ENCODE measurements around the gene SRPK3. TPM values are rescaled to one million over a fixed set of nuclear protein-coding genes. Genes with fewer than 3 reads are reported as not detected.

Gene SRPK3
- total RNA-seq, 2 experiments from 2014 or later, result not detected

- ChIA-PET CTCF (no interaction called here), POLR2A (no interaction called here)
- Mint-ChIP-seq H3K9me3 (no peaks in the 10 kb centered on the region), H3K4me1 (ENCODE audit: low read depth) (peaks cover 4% of the 10 kb centered on the region), H3K4me3 (no peak overlapping the region), H3K36me3 (ENCODE audit: low read depth) (no peaks in the 10 kb centered on the region), H3K27ac (no peak overlapping the region), H3K27me3 (no peaks in the 10 kb centered on the region)
- H3K36me3 ChIP-seq (ENCODE audit: insufficient read depth, low read length), result no peaks in the 10 kb centered on the region
- H3K9me3 ChIP-seq (ENCODE audit: control insufficient read depth in 1 of 2, insufficient read depth in 1 of 2, low read length in 2 of 2), result no peaks in the 10 kb centered on the region
- peaks cover 5% of the 10 kb centered on the region for H3K4me1 ChIP-seq (ENCODE audit: insufficient read depth, low read length)
- H3K4me3 ChIP-seq (ENCODE audit: low read length), result no peak overlapping the region
- DNase-seq (peak in 2 of 14 experiments; percentile 2 to 6), ATAC-seq (ENCODE audit: poor library complexity) (no peak)
- intact Hi-C loops (cut with DNase I, micrococcal nuclease), result loop anchor here in 1 of 2 experiments (10.0 kb wide), 1 partner anchor 122 kb away; the partner anchor contains the start of gene L1CAM
- H3K27ac ChIP-seq (ENCODE audit: low read depth in 1 of 2, low read length in 2 of 2), result no peak overlapping the region
- no peak for TF ChIP-seq CTCF (IDR thresholded peaks at IDR 0.05)
- no peaks in the 10 kb centered on the region for H3K27me3 ChIP-seq (ENCODE audit: control insufficient read depth in 1 of 2, insufficient read depth in 2 of 2, low read length in 2 of 2)
Measured at GRCh38 chrX:153762626-153763173, 18.1 kb upstream of the SRPK3 start.

- intact Hi-C loops (cut with DNase I, micrococcal nuclease), result loop anchor here in 1 of 2 experiments (10.0 kb wide), 1 partner anchor 121 kb away; the partner anchor contains the start of gene L1CAM
- TF ChIP-seq CTCF (IDR thresholded peaks at IDR 0.05), result no peak
- no peak overlapping the region for H3K4me3 Mint-ChIP-seq
Measured at GRCh38 chrX:153763298-153763932, 17.4 kb upstream of the SRPK3 start.

GRCh38 chrX:153763989-153764755 lies 16.7 kb upstream of the SRPK3 start, which contains the start of gene PLXNB3:
Gene PLXNB3 (plus strand): TSS chrX:153764249. CDS start chrX:153765536, 1,287 bp downstream.
- TF ChIP-seq CTCF (IDR thresholded peaks at IDR 0.05), result peak; percentile 65
- peak; percentile 91 for ATAC-seq (ENCODE audit: poor library complexity)
- Mint-ChIP-seq H3K4me3 (no peak within 1 kb of the TSS), H3K27me3 (no peaks in the 10 kb centered on the region), H3K4me1 (ENCODE audit: low read depth) (peaks cover 4% of the 10 kb centered on the region), H3K27ac (no peak within 1 kb of the TSS), H3K36me3 (ENCODE audit: low read depth) (no peaks in the 10 kb centered on the region), H3K9me3 (no peaks in the 10 kb centered on the region)
- intact Hi-C loops (cut with DNase I, micrococcal nuclease), result loop anchor here (1.0 to 10.0 kb wide), 3 partner anchors 121 to 189 kb away; partner anchors contain the start of gene L1CAM (in 1 of the 2)
- peak; percentile 57 to 87 (median 71) for DNase-seq
- Histone ChIP-seq H3K4me1 (ENCODE audit: insufficient read depth, low read length) (peaks cover 9% of the 10 kb centered on the region), H3K36me3 (ENCODE audit: insufficient read depth, low read length) (no peaks in the 10 kb centered on the region), H3K4me3 (ENCODE audit: low read length) (no peak within 1 kb of the TSS), H3K27me3 (ENCODE audit: control insufficient read depth in 1 of 2, insufficient read depth in 2 of 2, low read length in 2 of 2) (no peaks in the 10 kb centered on the region), H3K27ac (ENCODE audit: low read depth in 1 of 2, low read length in 2 of 2) (no peak within 1 kb of the TSS), H3K9me3 (ENCODE audit: control insufficient read depth in 1 of 2, insufficient read depth in 1 of 2, low read length in 2 of 2) (no peaks in the 10 kb centered on the region)
- POLR2A ChIA-PET, result no interaction called here
- CTCF ChIA-PET, result interaction anchor here (0.7 to 1.4 kb wide), 5 partner anchors 13 to 183 kb away, joined by 3 to 4 read pairs (median 3); partner anchors contain the start of gene RENBP

More at GRCh38 chrX:153763298-153763932, 17.4 kb upstream of the SRPK3 start:
- no peak for ATAC-seq (ENCODE audit: poor library complexity)
- ChIA-PET CTCF (interaction anchor here (0.6 to 1.4 kb wide), 5 partner anchors 10 to 184 kb away, joined by 3 to 4 read pairs (median 3); partner anchors contain the start of gene RENBP), POLR2A (no interaction called here)
- H3K36me3 Mint-ChIP-seq (ENCODE audit: low read depth), result no peaks in the 10 kb centered on the region
- peak in 2 of 14 experiments; percentile 2 to 6 for DNase-seq
- no peaks in the 10 kb centered on the region for H3K9me3 Mint-ChIP-seq
- no peaks in the 10 kb centered on the region for H3K27me3 Mint-ChIP-seq
- Histone ChIP-seq H3K4me1 (ENCODE audit: insufficient read depth, low read length) (peaks cover 9% of the 10 kb centered on the region), H3K9me3 (ENCODE audit: control insufficient read depth in 1 of 2, insufficient read depth in 1 of 2, low read length in 2 of 2) (no peaks in the 10 kb centered on the region), H3K4me3 (ENCODE audit: low read length) (no peak overlapping the region), H3K27ac (ENCODE audit: low read depth in 1 of 2, low read length in 2 of 2) (no peak overlapping the region), H3K36me3 (ENCODE audit: insufficient read depth, low read length) (no peaks in the 10 kb centered on the region), H3K27me3 (ENCODE audit: control insufficient read depth in 1 of 2, insufficient read depth in 2 of 2, low read length in 2 of 2) (no peaks in the 10 kb centered on the region)
- no peak overlapping the region for H3K27ac Mint-ChIP-seq
- H3K4me1 Mint-ChIP-seq (ENCODE audit: low read depth), result peaks cover 4% of the 10 kb centered on the region

Measured in CD4-positive, alpha-beta T cell (primary cell).